IPS DF 6.9 (cell line): ENCODE results near the gene PIGT.

Source experiments
- DNase-seq: peaks from one replicate; pipeline ENCODE4 v3.0.0-alpha.2; 2013; ENCODE audit warnings: low read depth, low spot score
- H3K27ac ChIP-seq: one replicate; pipeline ENCODE4 v1.5.1; 2013; ENCODE audit warnings: low read length, control low read depth
- H3K27me3 ChIP-seq: 2 replicates; pipeline ENCODE4 v1.6.1; 2013; ENCODE audit warnings: mild to moderate bottlenecking, low read length; ENCODE audit not compliant: control insufficient read depth, insufficient read depth
- H3K36me3 ChIP-seq: 2 replicates; pipeline ENCODE4 v1.6.1; 2013; ENCODE audit warnings: low read length; ENCODE audit not compliant: control insufficient read depth, insufficient read depth
- H3K4me1 ChIP-seq: 2 replicates; pipeline ENCODE4 v1.6.1; 2013; ENCODE audit warnings: low read length; ENCODE audit not compliant: control insufficient read depth, insufficient read depth
- H3K4me3 ChIP-seq: 2 replicates; pipeline ENCODE4 v1.5.1; 2013; ENCODE audit warnings: mild to moderate bottlenecking, low read length
- H3K9me3 ChIP-seq: 2 replicates; pipeline ENCODE4 v1.6.1; 2013; ENCODE audit warnings: low read length, inconsistent platforms; ENCODE audit not compliant: control insufficient read depth, insufficient read depth
- WGBS: extraction: QIAGEN DNeasy Blood & Tissue Kit; methylation state at CpG from one replicate; pipeline ENCODE4 v1.1.7; 2013; ENCODE audit warnings: mixed read lengths, missing lambda C conversion rate; ENCODE audit not compliant: insufficient read length, insufficient coverage; 5-methylcytosine and 5-hydroxymethylcytosine counted together

The PIGT gene

DNA sequence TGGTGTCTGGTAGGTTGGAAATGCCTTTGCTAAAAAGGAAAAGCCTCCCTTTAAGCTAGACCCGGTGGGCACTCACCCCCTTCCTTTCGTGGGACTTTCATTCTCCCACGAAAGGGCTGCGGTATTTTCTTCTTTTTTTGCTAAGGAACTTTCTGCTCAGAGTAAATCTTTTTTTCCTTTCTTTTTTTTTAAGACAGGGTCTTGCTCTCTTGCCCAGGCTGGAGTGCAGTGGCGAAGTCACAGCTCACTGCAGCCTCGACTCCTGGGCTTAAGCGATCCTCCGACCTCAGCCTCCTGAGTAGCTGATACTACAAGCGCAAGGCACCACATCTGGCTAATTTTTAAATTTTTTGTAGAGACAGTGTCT, 41.9 kb upstream of the PIGT start:
- Histone ChIP-seq H3K4me1 (peaks cover 7% of the 10 kb centered on the region; the same call in 1 of the 2 replicates), H3K36me3 (no peaks in the 10 kb centered on the region), H3K9me3 (no peaks in the 10 kb centered on the region), H3K27ac (no peak overlapping the region), H3K4me3 (no peak overlapping the region; the same call in 1 of the 2 replicates), H3K27me3 (peaks cover 2% of the 10 kb centered on the region; the same call in 1 of the 2 replicates)
- WGBS, result no CpG with 5 or more reads among the region's 9 CpGs
- no peak for DNase-seq

DNA sequence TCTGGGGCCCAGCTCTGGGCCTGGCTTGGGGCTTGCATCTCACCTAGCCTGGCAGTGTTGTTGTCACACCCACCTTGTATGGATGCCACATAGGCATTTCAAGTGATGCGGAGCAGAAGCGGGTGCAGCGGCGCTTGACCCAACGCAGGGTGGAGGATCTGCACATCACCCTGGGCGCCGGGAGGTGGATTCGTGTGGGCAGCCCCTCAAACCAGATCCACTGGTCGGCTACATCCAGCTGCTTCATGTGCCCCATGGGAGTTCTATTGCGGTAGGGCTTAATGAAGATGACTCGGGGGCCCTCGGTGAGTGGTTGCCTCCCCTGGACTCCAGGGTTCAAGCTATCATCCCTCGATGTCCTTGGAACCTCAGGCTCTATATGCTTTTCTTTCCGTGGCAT, 41.0 kb upstream of the PIGT start:
- no peak overlapping the region for H3K4me3 ChIP-seq
- H3K27ac ChIP-seq, result no peak overlapping the region
- peaks cover 2% of the 10 kb centered on the region; the same call in 1 of the 2 replicates for H3K27me3 ChIP-seq
- no peaks in the 10 kb centered on the region for H3K9me3 ChIP-seq
- WGBS, result no CpG with 5 or more reads among the region's 14 CpGs
- peaks cover 7% of the 10 kb centered on the region; the same call in 1 of the 2 replicates for H3K4me1 ChIP-seq
- DNase-seq, result no peak
- H3K36me3 ChIP-seq, result no peaks in the 10 kb centered on the region

DNA sequence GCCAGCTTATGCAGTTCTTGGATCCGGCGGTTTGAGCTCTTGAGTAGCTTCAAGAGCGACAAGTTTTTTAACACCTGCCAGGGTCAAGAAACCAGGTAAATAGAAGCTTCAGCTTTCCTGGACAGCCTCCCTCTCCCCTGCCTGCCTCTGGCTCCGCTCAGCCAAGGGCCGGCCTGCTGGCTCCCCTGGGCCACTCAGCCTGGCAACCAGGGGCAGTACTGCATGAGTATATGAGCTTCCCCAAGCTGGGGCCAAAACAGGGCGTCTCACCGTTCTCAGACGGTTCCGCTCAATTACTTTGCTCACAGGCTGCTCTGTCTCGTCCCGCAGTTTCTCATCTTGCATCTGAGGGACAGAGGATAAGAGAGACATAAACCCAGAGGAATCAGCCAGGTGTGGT, 38.7 kb upstream of the PIGT start:
- no CpG with 5 or more reads among the region's 11 CpGs for WGBS
- DNase-seq, result no peak
- Histone ChIP-seq H3K4me1 (peaks cover 7% of the 10 kb centered on the region; the same call in 1 of the 2 replicates), H3K4me3 (no peak overlapping the region), H3K9me3 (no peaks in the 10 kb centered on the region), H3K36me3 (no peaks in the 10 kb centered on the region), H3K27ac (no peak overlapping the region), H3K27me3 (peaks cover 2% of the 10 kb centered on the region; the same call in 1 of the 2 replicates)

DNA sequence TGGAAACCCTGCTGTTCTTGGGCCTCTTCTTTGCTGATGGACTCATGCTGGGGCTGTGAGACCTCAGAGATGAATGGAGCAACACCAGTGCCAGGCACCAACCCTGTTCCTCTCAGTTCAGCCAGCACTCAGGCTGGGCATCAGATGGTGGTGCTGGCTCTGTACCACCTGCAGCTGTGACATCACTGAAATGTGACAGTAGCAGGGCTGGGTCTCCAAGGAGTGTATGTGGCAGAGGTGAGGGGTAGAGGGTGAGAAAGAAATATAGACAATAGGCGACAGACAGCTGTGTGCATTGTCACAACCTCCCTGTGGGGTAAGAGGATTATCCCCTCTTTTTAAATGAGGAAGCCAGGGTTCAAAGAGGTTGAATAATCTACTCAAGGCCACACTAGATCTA, 37.8 kb upstream of the PIGT start, which contains the start of gene TP53TG5:
TSS of gene TP53TG5 (minus strand) at position 135 of the 400 bp plus-strand sequence. CDS start at position 46, 89 bp downstream.
- WGBS, result no CpG with 5 or more reads among the region's 1 CpG

GRCh38 chr20:45387274-45387673, 28.7 kb upstream of the PIGT start:
- no peaks in the 10 kb centered on the region for H3K9me3 ChIP-seq
- WGBS, result no CpG with 5 or more reads among the region's 1 CpG
- no peak overlapping the region for H3K27ac ChIP-seq
- no peaks in the 10 kb centered on the region for H3K27me3 ChIP-seq
- H3K4me3 ChIP-seq, result no peak overlapping the region
- H3K36me3 ChIP-seq, result no peaks in the 10 kb centered on the region
- H3K4me1 ChIP-seq, result no peaks in the 10 kb centered on the region
- no peak for DNase-seq

More for the DNA sequence above, 37.8 kb upstream of the PIGT start, which contains the start of gene TP53TG5:
- no peaks in the 10 kb centered on the region; the same call in 1 of the 2 replicates for H3K27me3 ChIP-seq
- peaks cover 3% of the 10 kb centered on the region; the same call in 1 of the 2 replicates for H3K4me1 ChIP-seq
- H3K36me3 ChIP-seq, result no peaks in the 10 kb centered on the region
- DNase-seq, result no peak
- H3K4me3 ChIP-seq, result no peak within 1 kb of the TSS
- no peaks in the 10 kb centered on the region for H3K9me3 ChIP-seq
- H3K27ac ChIP-seq, result no peak within 1 kb of the TSS

- no peaks in the 10 kb centered on the region for H3K9me3 ChIP-seq
- no CpG with 5 or more reads among the region's 2 CpGs for WGBS
- H3K36me3 ChIP-seq, result no peaks in the 10 kb centered on the region
- no peak for DNase-seq
- no peak overlapping the region for H3K4me3 ChIP-seq
- no peaks in the 10 kb centered on the region for H3K4me1 ChIP-seq
- H3K27ac ChIP-seq, result no peak overlapping the region
- H3K27me3 ChIP-seq, result no peaks in the 10 kb centered on the region
Measured at GRCh38 chr20:45390931-45391330, 25.0 kb upstream of the PIGT start.

DNA sequence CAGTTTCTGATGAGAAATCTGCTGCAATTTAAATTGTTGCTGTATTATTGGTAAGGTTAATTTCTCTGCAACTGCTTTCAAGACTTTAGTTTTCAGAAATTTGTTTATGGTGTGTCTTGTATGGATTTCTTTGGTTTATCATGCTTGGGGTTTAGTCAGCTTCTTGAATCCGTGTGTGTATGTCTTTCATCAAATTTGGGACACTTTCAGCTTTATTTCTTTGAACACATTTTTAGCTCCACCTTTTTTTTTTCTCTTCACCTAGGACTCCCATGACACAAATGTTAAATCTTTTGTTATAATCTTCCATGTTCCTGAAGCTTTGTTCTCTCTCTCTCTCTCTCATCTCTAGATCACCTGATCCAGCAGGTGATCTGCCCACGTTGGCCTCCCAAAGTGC, 24.4 kb upstream of the PIGT start:
- DNase-seq, result no peak
- Histone ChIP-seq H3K9me3 (no peaks in the 10 kb centered on the region), H3K27me3 (no peaks in the 10 kb centered on the region), H3K4me1 (no peaks in the 10 kb centered on the region), H3K4me3 (no peak overlapping the region), H3K36me3 (no peaks in the 10 kb centered on the region), H3K27ac (no peak overlapping the region)
- no CpG with 5 or more reads among the region's 2 CpGs for WGBS

DNA sequence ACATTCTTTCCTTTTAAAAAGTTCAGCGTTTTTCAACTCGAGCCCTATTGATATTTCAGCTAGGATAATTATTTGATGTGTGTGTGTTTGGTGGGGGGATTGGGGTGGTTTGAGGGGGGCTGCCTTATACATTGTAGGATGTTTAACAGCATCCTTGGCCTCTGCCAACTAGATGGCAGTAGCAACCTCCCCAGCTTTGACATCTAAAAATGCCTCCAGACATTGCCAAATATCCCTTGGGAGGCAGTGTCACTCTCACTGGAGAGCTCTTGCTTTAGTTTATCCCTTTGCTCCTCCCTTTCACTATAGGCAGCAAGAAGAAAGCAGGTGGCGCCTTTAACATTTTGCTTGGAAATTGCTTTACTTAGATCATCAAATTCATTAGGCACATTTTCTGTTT, 23.2 kb upstream of the PIGT start:
- Histone ChIP-seq H3K4me1 (no peaks in the 10 kb centered on the region), H3K36me3 (no peaks in the 10 kb centered on the region), H3K9me3 (no peaks in the 10 kb centered on the region), H3K27ac (no peak overlapping the region), H3K27me3 (no peaks in the 10 kb centered on the region), H3K4me3 (no peak overlapping the region)
- no peak for DNase-seq
- WGBS, result no CpG with 5 or more reads among the region's 3 CpGs

GRCh38 chr20:45394221-45395113, 21.5 kb upstream of the PIGT start:
- no peak for DNase-seq
- H3K27me3 ChIP-seq, result no peaks in the 10 kb centered on the region
- no peak overlapping the region for H3K27ac ChIP-seq
- no CpG with 5 or more reads among the region's 21 CpGs for WGBS
- H3K4me3 ChIP-seq, result no peak overlapping the region
- no peaks in the 10 kb centered on the region for H3K36me3 ChIP-seq
- no peaks in the 10 kb centered on the region for H3K4me1 ChIP-seq
- no peaks in the 10 kb centered on the region for H3K9me3 ChIP-seq

GRCh38 chr20:45395114-45395415, 20.9 kb upstream of the PIGT start:
- H3K27ac ChIP-seq, result no peak overlapping the region
- WGBS, result no CpG with 5 or more reads among the region's 7 CpGs
- no peaks in the 10 kb centered on the region for H3K4me1 ChIP-seq
- H3K4me3 ChIP-seq, result no peak overlapping the region
- no peaks in the 10 kb centered on the region for H3K36me3 ChIP-seq
- no peaks in the 10 kb centered on the region for H3K9me3 ChIP-seq
- H3K27me3 ChIP-seq, result no peaks in the 10 kb centered on the region
- no peak for DNase-seq

DNA sequence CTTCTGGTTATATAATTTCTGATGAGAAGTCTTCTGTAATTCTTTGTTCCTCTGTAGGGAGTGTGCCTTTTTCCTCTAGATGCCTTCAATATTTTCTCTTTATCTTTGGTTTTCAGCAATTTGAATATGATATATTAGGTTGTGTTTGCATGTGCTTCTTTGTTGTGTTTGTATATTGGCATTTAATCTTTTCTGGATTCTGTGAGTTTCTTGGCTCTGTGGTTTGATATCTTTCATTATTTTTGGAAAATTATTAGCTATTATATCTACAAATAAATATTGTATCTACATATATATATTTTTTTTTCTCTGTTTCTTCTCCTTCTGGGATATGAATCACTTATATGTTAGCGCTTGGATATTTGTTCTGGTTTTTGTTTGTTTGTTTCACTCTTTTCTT, 16.9 kb upstream of the PIGT start:
- H3K36me3 ChIP-seq, result no peaks in the 10 kb centered on the region
- no peaks in the 10 kb centered on the region for H3K27me3 ChIP-seq
- no peak overlapping the region for H3K4me3 ChIP-seq
- peaks cover 5% of the 10 kb centered on the region; the same call in 1 of the 2 replicates for H3K9me3 ChIP-seq
- no peak overlapping the region for H3K27ac ChIP-seq
- no peaks in the 10 kb centered on the region for H3K4me1 ChIP-seq
- no CpG with 5 or more reads among the region's 1 CpG for WGBS
- no peak for DNase-seq
